ENCODE results near the gene KRTAP4-2. TPM values are rescaled to one million over a fixed set of nuclear protein-coding genes. Genes with fewer than 3 reads are reported as not detected.

KRTAP4-2 gene
- total and polyA plus RNA-seq, 9 of the 15 experiments (the other 6 are each of a cell fraction or from before 2014, with no cell fraction given), result not detected

DNA sequence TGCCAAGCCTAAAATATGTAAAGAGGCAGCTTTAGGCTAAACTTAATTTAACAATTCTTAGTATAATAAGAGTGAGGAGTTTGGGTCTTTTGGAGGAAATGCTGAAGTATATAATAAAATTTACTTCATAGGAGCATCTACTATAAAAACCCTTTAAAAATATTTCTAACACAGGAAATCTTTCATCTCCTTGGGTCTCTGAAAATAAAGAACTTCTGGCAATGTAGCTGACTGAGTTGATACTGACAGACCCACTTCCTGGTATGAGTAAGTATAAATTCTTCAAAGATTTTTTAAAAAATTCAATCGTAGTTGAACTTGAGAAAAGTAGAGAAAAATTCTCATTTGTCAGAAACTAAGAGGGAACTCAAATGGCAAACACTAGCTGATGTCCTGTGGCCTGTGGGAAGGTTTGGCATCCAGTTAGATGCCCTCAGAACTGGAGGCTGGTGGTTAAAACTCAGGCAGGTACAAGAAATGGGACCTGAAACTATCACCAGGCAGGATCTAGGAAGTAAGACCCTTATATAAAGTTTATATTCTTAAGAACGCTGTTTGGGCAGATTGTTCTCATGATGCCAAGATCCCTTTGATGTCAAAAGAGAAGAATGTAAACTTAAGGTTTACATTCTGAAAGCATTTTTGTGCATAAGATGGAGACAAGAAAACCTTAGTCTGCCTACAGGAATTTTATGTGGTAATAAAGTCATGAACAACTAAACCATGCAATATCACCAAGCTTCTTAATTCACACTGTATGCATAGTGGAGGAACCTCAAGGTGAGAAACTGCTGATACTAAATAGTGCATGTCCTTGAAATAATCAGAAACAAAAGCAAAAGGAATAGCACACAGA is 43.9 kb downstream of the KRTAP4-2 start:
- Histone ChIP-seq H3K9me3 (replicated peaks; ENCODE audit: control insufficient read depth, insufficient read depth, low read depth, low read length) (no peaks in the 10 kb centered on the region), H3K4me3 (no peak overlapping the region), H3K36me3 (ENCODE audit: control insufficient read depth, insufficient read depth, low read length) (no peaks in the 10 kb centered on the region), H3K4me1 (replicated peaks in 1 of 2; ENCODE audit: control insufficient read depth in 2 of 2, insufficient read depth in 2 of 2, low read length in 2 of 2) (no peaks in the 10 kb centered on the region), H3K27ac (ENCODE audit: extremely low read depth, low read depth, low read length) (no peak overlapping the region), H3K9ac (ENCODE audit: insufficient read depth in 1 of 2, low read depth in 2 of 2, low read length in 2 of 2) (no peak overlapping the region), H3K4me2 (ENCODE audit: insufficient read depth, low read length) (no peak overlapping the region), H3K79me2 (ENCODE audit: control insufficient read depth, insufficient read depth, low read length) (no peaks in the 10 kb centered on the region), H3K9me1 (ENCODE audit: control insufficient read depth, insufficient read depth, low read length) (no peaks in the 10 kb centered on the region), H3K27me3 (ENCODE audit: control insufficient read depth in 2 of 2, insufficient read depth in 2 of 2, low read length in 2 of 2) (no peaks in the 10 kb centered on the region), H2AFZ (ENCODE audit: low read depth, low read length) (no peak overlapping the region), H4K20me1 (replicated peaks; ENCODE audit: control insufficient read depth, insufficient read depth, low read length) (no peaks in the 10 kb centered on the region)
- no peak for DNase-seq (ENCODE audit: extremely low read depth in 1 of 4, low spot score in 3 of 4)
- TF ChIP-seq CXXC5 (CRISPR knock-in tag; IDR thresholded peaks at IDR 0.05) (no peak), TBL1XR1 (IDR thresholded peaks at IDR 0.05; ENCODE audit: low read length in 2 of 2) (no peak), ZNF668 (CRISPR knock-in tag; IDR thresholded peaks at IDR 0.05) (no peak), SIN3B (IDR thresholded peaks at IDR 0.05; ENCODE audit: low read depth) (no peak), TAF7 (tag; IDR thresholded peaks at IDR 0.05) (no peak), CBX3 (IDR thresholded peaks at IDR 0.05; ENCODE audit: borderline replicate concordance in 1 of 2, low read length in 2 of 2) (no peak), HMBOX1 (IDR thresholded peaks at IDR 0.05) (no peak), ZC3H11A (IDR thresholded peaks at IDR 0.05; ENCODE audit: low read depth, low read length) (no peak), ZNF764 (CRISPR knock-in tag; IDR thresholded peaks at IDR 0.05; ENCODE audit: low read depth) (no peak), ZNF644 (tag; IDR thresholded peaks at IDR 0.05; ENCODE audit: low read depth) (no peak), CCAR2 (IDR thresholded peaks at IDR 0.05; ENCODE audit: low read depth, low read length) (no peak), SMAD2 (IDR thresholded peaks at IDR 0.05; ENCODE audit: low read depth, low read length) (no peak), HMG20B (CRISPR knock-in tag; IDR thresholded peaks at IDR 0.05) (no peak)
- TF ChIP-seq, protein P1, sequence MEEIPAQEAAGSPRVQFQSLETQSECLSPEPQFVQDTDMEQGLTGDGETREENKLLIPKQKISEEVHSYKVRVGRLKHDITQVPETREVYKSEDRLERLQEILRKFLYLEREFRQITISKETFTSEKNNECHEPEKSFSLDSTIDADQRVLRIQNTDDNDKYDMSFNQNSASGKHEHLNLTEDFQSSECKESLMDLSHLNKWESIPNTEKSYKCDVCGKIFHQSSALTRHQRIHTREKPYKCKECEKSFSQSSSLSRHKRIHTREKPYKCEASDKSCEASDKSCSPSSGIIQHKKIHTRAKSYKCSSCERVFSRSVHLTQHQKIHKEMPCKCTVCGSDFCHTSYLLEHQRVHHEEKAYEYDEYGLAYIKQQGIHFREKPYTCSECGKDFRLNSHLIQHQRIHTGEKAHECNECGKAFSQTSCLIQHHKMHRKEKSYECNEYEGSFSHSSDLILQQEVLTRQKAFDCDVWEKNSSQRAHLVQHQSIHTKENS (CRISPR knock-in tag; IDR thresholded peaks at IDR 0.05), result no peak
- no peak for FAIRE-seq
- no TSS peak for BruUV-seq (replicated peaks)
- in situ Hi-C loops (cut with MboI) (no loop called here), intact Hi-C loops (cut with micrococcal nuclease) (no loop called here)
- 0% methylated on average over 2 of the region's 2 CpGs for WGBS (ENCODE audit: insufficient coverage, low coverage, missing lambda C conversion rate)
- no peak for ATAC-seq
- ChIA-PET CTCF (ENCODE audit: low intra/inter-chr PET ratio) (no interaction called here), POLR2A (interaction anchor here (0.7 kb wide), 1 partner anchor 118 kb away, joined by 3 read pairs; no protein-coding TSS in a partner anchor)
